GM03348 (cell line): Measurements from ENCODE around the gene SCN7A.
"Not testable (repeated sequence)": the region's sequence is repeated elsewhere in the genome, so short reads cannot be mapped to it uniquely, and the experiment has no call there.

Experiments
- DNase-seq: peaks from one replicate; pipeline ENCODE4 v3.0.0; 2012; ENCODE audit warnings: low spot score

The SCN7A gene

DNA sequence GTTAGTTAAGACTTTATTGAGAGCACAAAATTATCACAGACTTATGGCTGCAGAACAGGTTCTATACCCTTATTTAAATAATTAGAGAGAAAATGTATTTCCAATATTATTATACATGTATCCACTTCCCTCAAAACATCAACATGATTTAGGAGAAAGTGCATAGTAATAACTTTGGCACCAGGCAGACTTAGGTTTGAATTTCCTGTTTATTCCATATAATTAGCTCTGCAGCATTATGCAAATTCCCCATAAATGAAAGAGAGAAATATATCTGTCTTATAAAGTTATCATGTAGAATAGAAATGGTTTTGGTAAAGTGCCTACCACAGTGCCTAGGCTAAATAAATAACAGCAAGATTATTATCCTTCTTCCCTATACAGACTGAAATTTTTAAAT is 133.6 kb downstream of the SCN7A start:
- DNase-seq, result no peak

DNA sequence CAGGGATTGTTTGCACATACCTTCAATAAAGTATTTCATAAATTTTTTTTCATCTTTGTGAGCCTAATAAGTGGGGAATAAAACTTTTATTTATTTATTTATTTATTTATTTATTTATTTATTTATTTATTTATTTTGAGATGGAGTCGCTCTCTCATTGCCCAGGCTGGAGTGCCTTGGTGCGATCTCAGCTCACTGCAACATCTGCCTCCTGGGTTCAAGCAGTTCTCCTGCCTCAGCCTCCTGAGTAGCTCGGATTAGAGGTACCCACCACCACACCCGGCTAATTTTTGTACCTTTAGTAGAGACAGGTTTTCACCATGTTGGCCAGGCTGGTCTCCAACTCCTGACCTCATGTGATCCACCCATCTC is 136.1 kb downstream of the SCN7A start:
- not testable (repeated sequence) for DNase-seq

- no peak for DNase-seq
Observed at GRCh38 chr2:166357068-166357949, 136.7 kb downstream of the SCN7A start.
